ENCODE results near the gene KCNH1. TPM values are rescaled to one million over a fixed set of nuclear protein-coding genes. Genes with fewer than 3 reads are reported as not detected.

KCNH1 gene
- total RNA-seq, 1 donor from 2014 or later, result not detected

GRCh38 chr1:210751911-210752310 lies 382.0 kb downstream of the KCNH1 start:
- ATAC-seq (no peak), DNase-seq (no peak)
- intact Hi-C loops (cut with micrococcal nuclease), result no loop called here

GRCh38 chr1:210750468-210750867 lies 383.5 kb downstream of the KCNH1 start:
- DNase-seq (no peak), ATAC-seq (no peak)
- intact Hi-C loops (cut with micrococcal nuclease), result no loop called here

GRCh38 chr1:210748796-210749195 lies 385.2 kb downstream of the KCNH1 start:
- no peak for DNase-seq
- no peak for ATAC-seq
- intact Hi-C loops (cut with micrococcal nuclease), result no loop called here

GRCh38 chr1:210747890-210748289 lies 386.1 kb downstream of the KCNH1 start:
- DNase-seq (no peak), ATAC-seq (no peak)
- intact Hi-C loops (cut with micrococcal nuclease), result no loop called here

- intact Hi-C loops (cut with micrococcal nuclease), result no loop called here
- no peak for ATAC-seq
- no peak for DNase-seq
Measured at GRCh38 chr1:210747112-210747511, 386.8 kb downstream of the KCNH1 start.

GRCh38 chr1:210746024-210746731 lies 387.8 kb downstream of the KCNH1 start:
- intact Hi-C loops (cut with micrococcal nuclease), result no loop called here
- ATAC-seq (no peak), DNase-seq (no peak)

GRCh38 chr1:210743038-210743437 lies 390.9 kb downstream of the KCNH1 start:
- intact Hi-C loops (cut with micrococcal nuclease), result no loop called here
- DNase-seq (no peak), ATAC-seq (no peak)

- intact Hi-C loops (cut with micrococcal nuclease), result no loop called here
- DNase-seq (no peak), ATAC-seq (no peak)
Measured at GRCh38 chr1:210741564-210741963, 392.4 kb downstream of the KCNH1 start.

- DNase-seq (no peak), ATAC-seq (no peak)
- intact Hi-C loops (cut with micrococcal nuclease), result loop anchor here (1.0 kb wide), 1 partner anchor 27 kb away; no protein-coding TSS in a partner anchor
Measured at GRCh38 chr1:210739627-210740026, 394.3 kb downstream of the KCNH1 start.

- intact Hi-C loops (cut with micrococcal nuclease), result no loop called here
- no peak for ATAC-seq
- no peak for DNase-seq
Measured at GRCh38 chr1:210738256-210738655, 395.7 kb downstream of the KCNH1 start.

- intact Hi-C loops (cut with micrococcal nuclease), result no loop called here
- no peak for ATAC-seq
- DNase-seq, result no peak
Measured at GRCh38 chr1:210736713-210737112, 397.2 kb downstream of the KCNH1 start.

GRCh38 chr1:210731597-210731996 lies 402.4 kb downstream of the KCNH1 start:
- ATAC-seq (no peak), DNase-seq (no peak)
- intact Hi-C loops (cut with micrococcal nuclease), result no loop called here

- ATAC-seq (no peak), DNase-seq (no peak)
- intact Hi-C loops (cut with micrococcal nuclease), result no loop called here
Measured at GRCh38 chr1:210731193-210731592, 402.8 kb downstream of the KCNH1 start.

GRCh38 chr1:210730023-210730422 lies 403.9 kb downstream of the KCNH1 start:
- ATAC-seq (no peak), DNase-seq (no peak)
- intact Hi-C loops (cut with micrococcal nuclease), result no loop called here

- no peak for ATAC-seq
- no peak for DNase-seq
- intact Hi-C loops (cut with micrococcal nuclease), result no loop called here
Measured at GRCh38 chr1:210728437-210729149, 405.4 kb downstream of the KCNH1 start.

- intact Hi-C loops (cut with micrococcal nuclease), result no loop called here
- DNase-seq (no peak), ATAC-seq (no peak)
Measured at GRCh38 chr1:210727709-210728108, 406.2 kb downstream of the KCNH1 start.

- no peak for ATAC-seq
- no peak for DNase-seq
Measured at GRCh38 chr1:210726621-210727020, 407.3 kb downstream of the KCNH1 start.

GRCh38 chr1:210724768-210725167 lies 409.2 kb downstream of the KCNH1 start:
- no peak for DNase-seq
- no peak for ATAC-seq
- intact Hi-C loops (cut with micrococcal nuclease), result no loop called here

More at GRCh38 chr1:210726621-210727020, 407.3 kb downstream of the KCNH1 start:
- intact Hi-C loops (cut with micrococcal nuclease), result no loop called here

GRCh38 chr1:210723646-210724045 lies 410.3 kb downstream of the KCNH1 start:
- intact Hi-C loops (cut with micrococcal nuclease), result no loop called here
- ATAC-seq, result no peak
- DNase-seq, result no peak

- DNase-seq (no peak), ATAC-seq (no peak)
- intact Hi-C loops (cut with micrococcal nuclease), result no loop called here
Measured at GRCh38 chr1:210722410-210723081, 411.4 kb downstream of the KCNH1 start.

All from left ventricle myocardium superior (tissue), 1 donor.